T-cell (primary cell): ENCODE results near the gene TGFBI. TPM values are rescaled to one million over a fixed set of nuclear protein-coding genes. Genes with fewer than 3 reads are reported as not detected.

Source experiments
- ATAC-seq, 4 experiments: fragments of 200-7000 bp in 3 of 4; fragments of 150-1000 bp in 1 of 4; cut with Tn5 transposase; replicated peaks in 1 of 4; 1 replicate in 3 of 4; 2 replicates in 1 of 4; pipeline ENCODE4 v1.10.0; 2021; ENCODE audit warnings: moderate library complexity in 3 of 4, mild to moderate bottlenecking in 2 of 4, moderate number of reproducible peaks in 1 of 4
- CTCF ChIA-PET, 2 donors: fragments of 300-600 bp; sonication (Branson Sonifier 250); formaldehyde crosslinking; loops; one replicate each; lab custom pipeline; 2022; ENCODE audit warnings: antibody characterized with exemption in 2 of 2; lab: Charles Lee
- POLR2A ChIA-PET, 2 donors: fragments of 300-600 bp; sonication (Branson Sonifier 250); formaldehyde crosslinking; loops; one replicate each; lab custom pipeline; 2022; ENCODE audit warnings: antibody characterized with exemption in 2 of 2; lab: Charles Lee
- DNase-seq, 35 experiments: peaks; one replicate each; pipeline versions ENCODE4 v3.0.0 to v3.0.0-alpha.2; 2013 to 2023
- H3K27ac ChIP-seq: one replicate; pipeline ENCODE4 v1.5.1; 2013; ENCODE audit warnings: low read length
- H3K27me3 ChIP-seq, 2 experiments: replicated peaks in 1 of 2; 1 replicate in 1 of 2; 2 replicates in 1 of 2; pipeline versions ENCODE4 v1.6.1 to v1.7.0; 2013; ENCODE audit warnings: low read length in 1 of 2, mixed read lengths in 1 of 2; ENCODE audit not compliant: control insufficient read depth in 2 of 2, insufficient read depth in 2 of 2; ENCODE audit errors: extremely low read depth in 1 of 2
- H3K36me3 ChIP-seq, 2 donors: 1 replicate in 1 of 2; 2 replicates in 1 of 2; pipeline versions ENCODE4 v1.6.1 to v1.7.0; 2013; ENCODE audit warnings: low read length in 1 of 2; ENCODE audit not compliant: control insufficient read depth in 2 of 2, insufficient read depth in 1 of 2; ENCODE audit errors: extremely low read depth in 1 of 2
- H3K4me1 ChIP-seq, 2 experiments: 1 replicate in 1 of 2; 2 replicates in 1 of 2; pipeline versions ENCODE4 v1.6.1 to v1.7.0; 2013; ENCODE audit warnings: low read length in 2 of 2, mixed read lengths in 1 of 2; ENCODE audit not compliant: insufficient read depth in 2 of 2, control insufficient read depth in 1 of 2; ENCODE audit errors: extremely low read depth in 1 of 2
- H3K4me3 ChIP-seq, 2 donors: 1 replicate in 1 of 2; 2 replicates in 1 of 2; pipeline versions ENCODE4 v1.5.1 to v1.7.0; 2013; ENCODE audit warnings: mild to moderate bottlenecking in 2 of 2, low read length in 1 of 2, moderate library complexity in 1 of 2; ENCODE audit not compliant: control insufficient read depth in 1 of 2; ENCODE audit errors: extremely low read depth in 1 of 2
- H3K9me3 ChIP-seq: 2 replicates; pipeline ENCODE4 v1.7.0; 2013
- H3K27ac Mint-ChIP-seq, 2 donors: one replicate each; pipeline ENCODE4 v1.8.0; 2020 to 2021; ENCODE audit warnings: mild to moderate bottlenecking in 2 of 2, mixed read lengths in 2 of 2
- H3K27me3 Mint-ChIP-seq, 2 donors: one replicate each; pipeline ENCODE4 v1.8.0; 2021 to 2022; ENCODE audit warnings: mixed read lengths in 2 of 2
- H3K36me3 Mint-ChIP-seq: one replicate; pipeline ENCODE4 v1.8.0; 2021; ENCODE audit warnings: mixed read lengths
- H3K4me1 Mint-ChIP-seq, 3 donors: one replicate each; pipeline ENCODE4 v1.8.0; 2020 to 2022; ENCODE audit warnings: mixed read lengths in 3 of 3, mild to moderate bottlenecking in 1 of 3
- H3K4me3 Mint-ChIP-seq, 3 donors: one replicate each; pipeline ENCODE4 v1.8.0; 2020 to 2022; ENCODE audit warnings: mild to moderate bottlenecking in 3 of 3, mixed read lengths in 3 of 3, moderate library complexity in 3 of 3
- H3K9me3 Mint-ChIP-seq, 3 donors: one replicate each; pipeline ENCODE4 v1.8.0; 2020 to 2022; ENCODE audit warnings: mixed read lengths in 3 of 3
- WGBS: methylation state at CpG from one replicate; pipeline ENCODE4 v1.1.5; 2013; ENCODE audit warnings: missing lambda C conversion rate; ENCODE audit not compliant: insufficient coverage; 5-methylcytosine and 5-hydroxymethylcytosine counted together
- total RNA-seq, 35 experiments: library from RNA in 6 of 35; stranded (reverse) in 6 of 35; fragments of 120-200 nt in 1 of 35; gene quantifications; one replicate each; pipeline versions ENCODE4 v1.2.1 to v1.2.4 and lab custom pipeline; 2013 to 2026

Gene TGFBI
- total RNA-seq, 5 donors from 2014 or later (not counting 1 experiment from before 2014, with no cell fraction given) = 1.9 to 5.1 (median 2.9) TPM

GRCh38 chr5:136055612-136056309, 27.0 kb downstream of the TGFBI start:
- Histone ChIP-seq H3K9me3 (no peaks in the 10 kb centered on the region), H3K36me3 (no peaks in the 10 kb centered on the region), H3K27ac (no peak overlapping the region), H3K4me3 (no peak overlapping the region), H3K27me3 (no peaks in the 10 kb centered on the region), H3K4me1 (no peaks in the 10 kb centered on the region)
- 89% methylated on average over 11 of the region's 14 CpGs for WGBS
- no peaks in the 10 kb centered on the region for H3K9me3 Mint-ChIP-seq
- no peaks in the 10 kb centered on the region for H3K4me1 Mint-ChIP-seq
- no peak overlapping the region for H3K27ac Mint-ChIP-seq
- DNase-seq (no peak), ATAC-seq (no peak)
- ChIA-PET POLR2A (no interaction called here), CTCF (no interaction called here)
- H3K36me3 Mint-ChIP-seq = no peaks in the 10 kb centered on the region
- H3K4me3 Mint-ChIP-seq = no peak overlapping the region
- H3K27me3 Mint-ChIP-seq = peaks cover 2 to 5% of the 10 kb centered on the region in 2 donors

- WGBS = 100% methylated on average over 2 of the region's 5 CpGs
- DNase-seq (no peak), ATAC-seq (no peak)
- Mint-ChIP-seq H3K9me3 (no peaks in the 10 kb centered on the region), H3K27ac (no peak overlapping the region), H3K4me1 (no peaks in the 10 kb centered on the region), H3K27me3 (peaks cover 2 to 5% of the 10 kb centered on the region in 2 donors), H3K36me3 (no peaks in the 10 kb centered on the region), H3K4me3 (no peak overlapping the region)
- Histone ChIP-seq H3K9me3 (no peaks in the 10 kb centered on the region), H3K4me1 (no peaks in the 10 kb centered on the region), H3K36me3 (no peaks in the 10 kb centered on the region), H3K27ac (no peak overlapping the region), H3K27me3 (no peaks in the 10 kb centered on the region), H3K4me3 (no peak overlapping the region)
- CTCF ChIA-PET = no interaction called here
- POLR2A ChIA-PET = no interaction called here
These were observed 27.5 kb downstream of the TGFBI start for GRCh38 chr5:136056336-136056735.

- ATAC-seq (no peak), DNase-seq (no peak)
- Mint-ChIP-seq H3K36me3 (no peaks in the 10 kb centered on the region), H3K4me1 (no peaks in the 10 kb centered on the region), H3K27ac (no peak overlapping the region), H3K4me3 (no peak overlapping the region), H3K27me3 (peaks cover 2 to 5% of the 10 kb centered on the region in 2 donors), H3K9me3 (no peaks in the 10 kb centered on the region)
- Histone ChIP-seq H3K36me3 (no peaks in the 10 kb centered on the region), H3K4me3 (no peak overlapping the region), H3K9me3 (no peaks in the 10 kb centered on the region), H3K27me3 (no peaks in the 10 kb centered on the region), H3K4me1 (no peaks in the 10 kb centered on the region), H3K27ac (no peak overlapping the region)
- WGBS = 89% methylated on average over 5 of the region's 8 CpGs
- ChIA-PET CTCF (no interaction called here), POLR2A (no interaction called here)
These were observed 28.1 kb downstream of the TGFBI start for GRCh38 chr5:136056771-136057335.

GRCh38 chr5:136057401-136058038, 28.7 kb downstream of the TGFBI start:
- POLR2A ChIA-PET = no interaction called here
- Histone ChIP-seq H3K27ac (no peak overlapping the region), H3K36me3 (no peaks in the 10 kb centered on the region), H3K9me3 (no peaks in the 10 kb centered on the region), H3K4me1 (no peaks in the 10 kb centered on the region), H3K27me3 (no peaks in the 10 kb centered on the region), H3K4me3 (no peak overlapping the region)
- H3K4me3 Mint-ChIP-seq = no peak overlapping the region
- H3K4me1 Mint-ChIP-seq = no peaks in the 10 kb centered on the region
- no peak for ATAC-seq
- WGBS = 0% methylated on average over 1 of the region's 5 CpGs
- no peak for DNase-seq
- H3K9me3 Mint-ChIP-seq = no peaks in the 10 kb centered on the region
- CTCF ChIA-PET = no interaction called here
- peaks cover 2 to 5% of the 10 kb centered on the region in 2 donors for H3K27me3 Mint-ChIP-seq
- no peaks in the 10 kb centered on the region for H3K36me3 Mint-ChIP-seq
- no peak overlapping the region for H3K27ac Mint-ChIP-seq

- Mint-ChIP-seq H3K4me3 (no peak overlapping the region), H3K4me1 (no peaks in the 10 kb centered on the region), H3K9me3 (no peaks in the 10 kb centered on the region), H3K27me3 (peaks cover 2 to 5% of the 10 kb centered on the region in 2 donors), H3K27ac (no peak overlapping the region), H3K36me3 (no peaks in the 10 kb centered on the region)
- Histone ChIP-seq H3K27me3 (no peaks in the 10 kb centered on the region), H3K36me3 (no peaks in the 10 kb centered on the region), H3K4me1 (no peaks in the 10 kb centered on the region), H3K4me3 (no peak overlapping the region), H3K9me3 (no peaks in the 10 kb centered on the region), H3K27ac (no peak overlapping the region)
- ChIA-PET CTCF (no interaction called here), POLR2A (no interaction called here)
- 100% methylated on average over 2 of the region's 10 CpGs for WGBS
- ATAC-seq = no peak
- DNase-seq = no peak
These were observed 29.5 kb downstream of the TGFBI start for GRCh38 chr5:136058039-136058971.

GRCh38 chr5:136058972-136059354, 30.2 kb downstream of the TGFBI start:
- no peak overlapping the region for H3K27ac Mint-ChIP-seq
- H3K9me3 ChIP-seq = no peaks in the 10 kb centered on the region
- H3K36me3 ChIP-seq = no peaks in the 10 kb centered on the region
- H3K4me3 Mint-ChIP-seq = no peak overlapping the region
- WGBS = 100% methylated on average over 5 of the region's 6 CpGs
- DNase-seq (no peak), ATAC-seq (no peak)
- CTCF ChIA-PET = no interaction called here
- no peak overlapping the region for H3K27ac ChIP-seq
- H3K4me1 Mint-ChIP-seq = no peaks in the 10 kb centered on the region
- POLR2A ChIA-PET = no interaction called here
- H3K27me3 ChIP-seq = no peaks in the 10 kb centered on the region
- no peaks in the 10 kb centered on the region for H3K36me3 Mint-ChIP-seq
- H3K27me3 Mint-ChIP-seq = peaks cover 2 to 5% of the 10 kb centered on the region in 2 donors
- H3K4me3 ChIP-seq = no peak overlapping the region
- H3K9me3 Mint-ChIP-seq = no peaks in the 10 kb centered on the region
- no peaks in the 10 kb centered on the region for H3K4me1 ChIP-seq
